Testis (tissue), 3 donors: ENCODE data around the gene PARP6. TPM values are rescaled to one million over a fixed set of nuclear protein-coding genes. Genes with fewer than 3 reads are reported as not detected.
A peak's percentile ranks its signal among the peaks of the same experiment; 100 is the strongest.

Experiments used
- DNase-seq: peaks from one replicate; pipeline ENCODE4 v3.0.0-alpha.2; 2019
- H3K27ac ChIP-seq, 2 donors: fragments of 200-600 bp; sonication (generic); one replicate each; pipeline ENCODE4 v1.5.1; 2019
- H3K27me3 ChIP-seq: fragments of 200-600 bp; sonication (generic); one replicate; pipeline ENCODE4 v1.5.1; 2019
- H3K36me3 ChIP-seq: fragments of 200-600 bp; sonication (generic); one replicate; pipeline ENCODE4 v1.5.1; 2017; ENCODE audit warnings: low read depth; ENCODE audit errors: missing control alignments
- H3K4me1 ChIP-seq: fragments of 200-600 bp; sonication (generic); one replicate; pipeline ENCODE4 v1.5.1; 2019
- H3K4me3 ChIP-seq, 2 donors: fragments of 200-600 bp; sonication (generic); one replicate each; pipeline ENCODE4 v1.5.1; 2017 to 2019
- H3K9me3 ChIP-seq: fragments of 200-600 bp; sonication (generic); one replicate; pipeline ENCODE4 v1.5.1; 2017
- POLR2A ChIP-seq: fragments of 450-650 bp; IDR thresholded peaks from one replicate; pipeline ENCODE4 v1.6.1; 2017; ENCODE audit warnings: antibody characterized with exemption, mild to moderate bottlenecking, moderate library complexity
- WGBS, 2 donors: methylation state at CpG; one replicate each; pipeline ENCODE4 v1.1.5; 2018; 5-methylcytosine and 5-hydroxymethylcytosine counted together
- intact Hi-C: fragments of 100-400 bp; cut with DNase I; formaldehyde crosslinking; loops from one replicate; pipeline ENCODE4 v1.15.1; 2023; ENCODE audit warnings: low total_unique reads
- polyA plus RNA-seq: library from polyadenylated mRNA; stranded (reverse); fragments of 350-450 nt; fragmentation: Illumina TruSeq; extraction: RNeasy Lipid Tissue Mini Kit (QIAGEN cat#74804); gene quantifications from one replicate; pipeline ENCODE4 v1.2.3, GENCODE V29; 2014; ENCODE audit warnings: low read depth, low replicate concordance; ENCODE audit not compliant: insufficient read depth
- total RNA-seq, 2 donors: library from RNA; depleted of rRNA; stranded (reverse); fragments of >200 nt; gene quantifications; one replicate each; pipeline ENCODE4 v1.2.3, GENCODE V29; 2016
- TF ChIP-seq, protein P1 (sequence below), 3 experiments: fragments of 450-650 bp in 2 of 3; fragments of 200-600 bp in 1 of 3; sonication (generic) in 1 of 3; IDR thresholded peaks; one replicate each; pipeline ENCODE4 v1.5.1; 2016 to 2019; ENCODE audit warnings: antibody characterized with exemption in 3 of 3, mild to moderate bottlenecking in 2 of 3, moderate library complexity in 1 of 3

PARP6 gene
- total and polyA plus RNA-seq, 3 donors from 2014 or later: 114 to 190 (median 182) TPM

DNA sequence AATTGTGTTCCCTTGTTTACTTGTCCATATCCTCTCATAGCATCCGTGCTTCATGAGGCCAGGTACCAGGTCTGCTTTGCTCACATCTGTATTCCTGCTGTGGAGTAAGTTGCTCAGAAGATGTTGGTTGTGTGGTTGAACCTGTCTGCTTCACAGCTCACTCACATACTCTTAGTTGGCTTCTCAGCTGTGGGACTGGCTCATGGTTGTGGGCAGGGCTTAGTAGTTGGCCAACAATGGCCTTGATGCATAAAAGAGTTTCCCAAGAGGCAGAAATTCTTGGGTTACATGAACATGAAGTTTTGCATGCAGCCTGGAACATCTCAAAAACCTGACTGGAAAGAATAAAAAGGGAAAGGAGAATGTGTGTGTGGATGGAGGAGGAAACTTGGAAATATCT lies 30.6 kb upstream of the PARP6 start:
- H3K4me1 ChIP-seq: no peaks in the 10 kb centered on the region
- no peak overlapping the region for H3K27ac ChIP-seq
- no peak for DNase-seq
- intact Hi-C loops: no loop called here
- H3K36me3 ChIP-seq: no peaks in the 10 kb centered on the region
- 50 to 75% methylated on average over 1 of the region's 1 CpG for WGBS, 2 donors
- no peak overlapping the region for H3K4me3 ChIP-seq
- no peaks in the 10 kb centered on the region for H3K27me3 ChIP-seq
- TF ChIP-seq POLR2A: no peak
- TF ChIP-seq, protein P1, sequence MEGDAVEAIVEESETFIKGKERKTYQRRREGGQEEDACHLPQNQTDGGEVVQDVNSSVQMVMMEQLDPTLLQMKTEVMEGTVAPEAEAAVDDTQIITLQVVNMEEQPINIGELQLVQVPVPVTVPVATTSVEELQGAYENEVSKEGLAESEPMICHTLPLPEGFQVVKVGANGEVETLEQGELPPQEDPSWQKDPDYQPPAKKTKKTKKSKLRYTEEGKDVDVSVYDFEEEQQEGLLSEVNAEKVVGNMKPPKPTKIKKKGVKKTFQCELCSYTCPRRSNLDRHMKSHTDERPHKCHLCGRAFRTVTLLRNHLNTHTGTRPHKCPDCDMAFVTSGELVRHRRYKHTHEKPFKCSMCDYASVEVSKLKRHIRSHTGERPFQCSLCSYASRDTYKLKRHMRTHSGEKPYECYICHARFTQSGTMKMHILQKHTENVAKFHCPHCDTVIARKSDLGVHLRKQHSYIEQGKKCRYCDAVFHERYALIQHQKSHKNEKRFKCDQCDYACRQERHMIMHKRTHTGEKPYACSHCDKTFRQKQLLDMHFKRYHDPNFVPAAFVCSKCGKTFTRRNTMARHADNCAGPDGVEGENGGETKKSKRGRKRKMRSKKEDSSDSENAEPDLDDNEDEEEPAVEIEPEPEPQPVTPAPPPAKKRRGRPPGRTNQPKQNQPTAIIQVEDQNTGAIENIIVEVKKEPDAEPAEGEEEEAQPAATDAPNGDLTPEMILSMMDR (IDR thresholded peaks at IDR 0.05): no peak
- no peaks in the 10 kb centered on the region for H3K9me3 ChIP-seq

DNA sequence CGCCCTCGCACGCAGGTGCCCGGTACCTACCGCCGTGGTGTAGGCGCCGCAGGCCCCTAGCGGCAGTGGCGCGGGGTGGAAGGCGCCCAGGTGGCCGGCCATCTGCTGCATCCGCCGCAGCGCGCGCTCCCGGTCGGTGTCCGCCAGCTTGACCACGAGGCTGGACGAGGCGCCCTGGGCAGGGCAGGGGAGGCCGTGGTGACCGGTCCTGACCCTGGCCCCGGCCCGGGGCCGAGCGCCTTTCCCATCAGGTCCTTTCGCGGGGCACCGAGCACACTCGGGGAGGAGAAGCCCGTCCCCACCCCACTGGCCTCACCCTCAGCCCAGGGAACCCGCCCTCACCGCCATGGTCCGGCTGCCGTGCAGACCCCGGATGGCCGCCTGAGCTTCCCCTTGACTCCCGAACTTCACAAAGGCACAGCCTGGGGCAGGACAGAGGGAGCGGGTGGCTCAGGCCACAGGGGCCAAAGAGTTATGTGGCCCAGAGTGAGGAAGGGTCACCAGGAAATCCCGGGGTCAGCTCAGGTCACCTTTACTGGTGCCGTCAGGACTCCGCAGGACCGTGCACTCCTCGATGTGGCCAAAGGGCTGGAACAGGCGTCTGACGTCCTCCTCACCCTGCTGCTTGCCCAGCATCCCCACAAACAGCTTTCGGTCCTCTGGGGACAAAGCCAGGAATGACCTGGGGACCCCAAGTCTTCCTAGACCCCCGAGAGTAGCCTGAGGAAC lies 17.4 kb upstream of the PARP6 start:
- Histone ChIP-seq H3K9me3 (no peaks in the 10 kb centered on the region), H3K4me1 (no peaks in the 10 kb centered on the region), H3K36me3 (no peaks in the 10 kb centered on the region), H3K27ac (no peak overlapping the region), H3K4me3 (peak overlapping the region in 1 of 2 donors; percentile 36), H3K27me3 (no peaks in the 10 kb centered on the region)
- 60 to 77% methylated on average over 13 to 44 of the region's 52 CpGs for WGBS, 2 donors
- no peak for DNase-seq
- TF ChIP-seq, protein P1 (IDR thresholded peaks at IDR 0.05): no peak
- intact Hi-C loops: no loop called here

DNA sequence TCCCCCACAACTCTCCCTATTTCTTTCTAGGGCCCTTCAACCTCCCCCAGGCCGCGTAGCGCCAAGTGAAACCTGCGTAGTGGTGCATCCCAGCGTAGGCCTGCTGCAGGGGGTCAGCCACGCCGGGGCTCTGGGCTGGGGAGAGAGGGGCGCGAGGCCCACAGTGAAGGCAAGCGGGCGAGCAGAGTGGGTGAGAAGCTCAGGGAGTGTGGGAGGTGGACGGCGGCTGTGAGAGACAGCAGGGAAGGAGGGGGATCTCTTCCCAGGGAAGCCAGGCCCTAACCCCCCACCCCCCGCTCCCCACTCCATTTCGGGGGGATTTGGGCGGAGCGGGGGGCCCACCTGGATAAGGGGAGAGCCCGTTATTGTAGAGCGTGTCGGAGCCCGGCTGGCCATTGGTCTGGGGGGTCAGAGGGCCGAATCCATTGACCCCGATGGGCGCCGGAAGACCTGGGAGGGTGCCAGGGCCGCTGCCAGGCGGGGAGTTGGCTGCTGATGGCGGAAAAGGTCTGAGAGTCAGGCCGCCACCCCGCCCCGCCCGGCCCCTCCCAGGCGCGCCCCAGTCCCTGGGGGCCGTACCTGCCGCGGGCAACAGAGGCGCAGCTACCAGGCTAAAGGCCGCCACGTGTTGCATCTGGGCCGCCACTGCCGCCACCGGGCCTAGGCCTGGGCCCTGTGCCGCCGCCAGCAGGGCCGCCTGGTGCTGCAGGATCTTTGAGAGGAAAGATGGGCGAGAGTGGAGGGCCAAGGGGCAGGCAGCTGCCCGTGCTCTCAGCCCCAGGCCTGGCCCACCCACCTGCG lies 16.6 kb upstream of the PARP6 start:
- no peak for DNase-seq
- Histone ChIP-seq H3K4me1 (no peaks in the 10 kb centered on the region), H3K9me3 (no peaks in the 10 kb centered on the region), H3K27ac (no peak overlapping the region), H3K36me3 (no peaks in the 10 kb centered on the region), H3K27me3 (no peaks in the 10 kb centered on the region), H3K4me3 (peak overlapping the region in 1 of 2 donors; percentile 36)
- WGBS, 2 donors: 37 to 75% methylated on average over 20 to 26 of the region's 49 CpGs
- TF ChIP-seq, protein P1 (IDR thresholded peaks at IDR 0.05): no peak
- no peak for TF ChIP-seq POLR2A
- intact Hi-C loops: no loop called here

DNA sequence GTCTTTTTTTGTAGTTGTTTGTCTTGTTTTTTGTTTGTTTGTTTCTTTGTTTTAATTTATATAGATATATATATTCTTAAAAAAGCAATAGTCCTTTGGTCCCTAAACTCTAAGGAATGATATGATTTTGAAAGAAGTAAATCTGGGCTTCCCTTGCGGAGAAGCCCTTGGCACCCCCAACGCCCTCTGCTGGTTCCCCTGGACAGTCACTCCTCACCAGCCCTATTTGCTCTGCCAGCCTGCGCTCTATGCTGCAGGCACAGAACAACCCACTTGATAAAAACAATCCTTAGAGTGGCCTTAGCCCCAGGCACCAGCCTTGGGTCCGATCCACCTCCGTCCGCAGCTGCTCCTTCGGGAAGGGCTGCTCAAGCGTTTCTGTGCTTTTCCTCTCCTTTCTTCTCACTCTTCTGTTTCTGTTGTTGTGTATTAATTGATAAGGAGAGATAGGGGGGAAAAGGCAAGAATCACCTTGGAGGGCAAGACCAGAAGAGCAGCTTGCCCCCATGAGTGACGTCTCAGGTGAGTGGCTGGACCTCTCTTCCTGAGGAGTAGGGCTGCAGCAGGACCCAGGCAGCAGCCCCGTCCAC lies 13.7 kb upstream of the PARP6 start:
- Histone ChIP-seq H3K9me3 (no peaks in the 10 kb centered on the region), H3K4me1 (no peaks in the 10 kb centered on the region), H3K36me3 (no peaks in the 10 kb centered on the region), H3K27ac (no peak overlapping the region), H3K4me3 (no peak overlapping the region), H3K27me3 (no peaks in the 10 kb centered on the region)
- intact Hi-C loops: no loop called here
- peak; percentile 46 for DNase-seq
- WGBS, 2 donors: 72 to 82% methylated on average over 10 of the region's 10 CpGs
- TF ChIP-seq, protein P1 (IDR thresholded peaks at IDR 0.05): peak in 2 of 3 experiments; percentile 15 to 42
- no peak for TF ChIP-seq POLR2A
